ENCODE results near the gene HIC1. TPM values are rescaled to one million over a fixed set of nuclear protein-coding genes. Genes with fewer than 3 reads are reported as not detected.

Gene HIC1
- polyA plus RNA-seq, 1 of the 3 experiments (the other 2 are of a cell fraction): 6.4 TPM

GRCh38 chr17:2028737-2029136 lies 26.2 kb upstream of the HIC1 start:
- POLR2A ChIA-PET: no interaction called here

More at GRCh38 chr17:2028737-2029136, 26.2 kb upstream of the HIC1 start:
- Histone ChIP-seq H3K4me3 (ENCODE audit: low read depth in 2 of 2, low read length in 1 of 2) (no peak overlapping the region), H3K27ac (ENCODE audit: low read depth in 2 of 2, low read length in 1 of 2) (no peak overlapping the region), H4K20me1 (ENCODE audit: insufficient read depth) (no peaks in the 10 kb centered on the region), H3K9me3 (no peaks in the 10 kb centered on the region), H3K4me1 (ENCODE audit: control insufficient read depth in 1 of 2, insufficient read depth in 2 of 2, low read depth in 1 of 2, low read length in 1 of 2) (peaks cover 5 to 16% of the 10 kb centered on the region in 2 experiments; a peak in 2 of 4 replicates), H3K27me3 (ENCODE audit: insufficient read depth) (peaks cover 21% of the 10 kb centered on the region), H3K9ac (no peak overlapping the region), H3K9me2 (no peaks in the 10 kb centered on the region), H3F3A (replicated peaks; ENCODE audit: insufficient read depth) (no peaks in the 10 kb centered on the region), H3K4me2 (no peak overlapping the region), H2AFZ (ENCODE audit: low read depth) (no peak overlapping the region), H3K36me3 (replicated peaks in 1 of 2; ENCODE audit: control insufficient read depth in 1 of 2, insufficient read depth in 2 of 2, low read length in 1 of 2) (peaks cover 0 to 4% of the 10 kb centered on the region in 2 experiments), H3K79me2 (ENCODE audit: insufficient read depth) (peaks cover 22% of the 10 kb centered on the region)
- 100% methylated on average over 1 of the region's 6 CpGs for WGBS (ENCODE audit: low lambda C conversion rate)
- DNase-seq: no peak
- CTCF ChIA-PET: interaction anchor here (0.8 to 8.6 kb wide), 7 partner anchors 9 to 216 kb away, joined by 3 to 197 read pairs (median 5); no protein-coding TSS in a partner anchor
- TF ChIP-seq RXRA (IDR thresholded peaks at IDR 0.05; ENCODE audit: borderline replicate concordance, low read depth) (no peak), TEAD4 (IDR thresholded peaks at IDR 0.05; ENCODE audit: borderline replicate concordance, insufficient read depth) (no peak), RCOR1 (IDR thresholded peaks at IDR 0.05; ENCODE audit: low read length) (no peak), MEF2A (IDR thresholded peaks at IDR 0.05; ENCODE audit: borderline replicate concordance, low read depth) (no peak), USF1 (IDR thresholded peaks at IDR 0.05; ENCODE audit: borderline replicate concordance, low read depth) (no peak), ZBTB33 (IDR thresholded peaks at IDR 0.05; ENCODE audit: borderline replicate concordance, low read depth) (no peak), REST (IDR thresholded peaks at IDR 0.05; ENCODE audit: low read depth, low read length) (no peak), CHD2 (IDR thresholded peaks at IDR 0.05; ENCODE audit: low read length, partially characterized antibody) (no peak), MXI1 (IDR thresholded peaks at IDR 0.05; ENCODE audit: low read depth, low read length) (no peak), TCF12 (IDR thresholded peaks at IDR 0.05) (no peak), USF2 (IDR thresholded peaks at IDR 0.05; ENCODE audit: borderline replicate concordance, low read depth, low read length) (no peak), JUND (IDR thresholded peaks at IDR 0.05) (no peak), EP300 (IDR thresholded peaks at IDR 0.05; ENCODE audit: borderline replicate concordance in 1 of 2, low read depth in 1 of 2, low read length in 1 of 2) (no peak), TAF1 (IDR thresholded peaks at IDR 0.05; ENCODE audit: borderline replicate concordance, low read depth, low read length) (no peak), PBX3 (IDR thresholded peaks at IDR 0.05) (no peak), SMC3 (IDR thresholded peaks at IDR 0.05; ENCODE audit: low read depth, low read length) (no peak), EZH2phosphoT487 (IDR thresholded peaks at IDR 0.05; ENCODE audit: borderline replicate concordance, low read depth) (no peak)

All from SK-N-SH (cell line).